Ishikawa (cell line): Measurements from ENCODE around the gene RBCK1.

Experiments used
- CREB1 ChIP-seq: IDR thresholded peaks from 2 replicates; pipeline ENCODE4 v1.6.1; 2012; ENCODE audit warnings: low read depth
- EGR1 ChIP-seq: IDR thresholded peaks from 2 replicates; pipeline ENCODE4 v1.6.1; 2012
- EP300 ChIP-seq: IDR thresholded peaks from 2 replicates; pipeline ENCODE4 v1.6.1; 2012; ENCODE audit warnings: borderline replicate concordance
- FOXM1 ChIP-seq: IDR thresholded peaks from 2 replicates; pipeline ENCODE4 v1.6.1; 2012; ENCODE audit warnings: low read depth, borderline replicate concordance
- NFIC ChIP-seq: IDR thresholded peaks from 2 replicates; pipeline ENCODE4 v1.6.1; 2012
- RAD21 ChIP-seq: IDR thresholded peaks from 2 replicates; pipeline ENCODE4 v1.6.1; 2012; ENCODE audit warnings: low read depth
- TAF1 ChIP-seq: IDR thresholded peaks from 2 replicates; pipeline ENCODE4 v1.6.1; 2012; ENCODE audit warnings: low read depth, mild to moderate bottlenecking
- TCF12 ChIP-seq: IDR thresholded peaks from 2 replicates; pipeline ENCODE4 v1.6.1; 2012; ENCODE audit warnings: low read depth
- TEAD4 ChIP-seq: IDR thresholded peaks from 2 replicates; pipeline ENCODE4 v1.6.1; 2012
- YY1 ChIP-seq: IDR thresholded peaks from 2 replicates; pipeline ENCODE4 v1.6.1; 2012; ENCODE audit warnings: low read depth
- ZBTB7A ChIP-seq: IDR thresholded peaks from 2 replicates; pipeline ENCODE4 v1.6.1; 2012; ENCODE audit warnings: low read depth
- TF ChIP-seq, protein P1 (sequence below): IDR thresholded peaks from 2 replicates; pipeline ENCODE4 v1.6.1; 2012; ENCODE audit warnings: low read depth, mild to moderate bottlenecking
- TF ChIP-seq, protein P2 (sequence below): IDR thresholded peaks from 2 replicates; pipeline ENCODE4 v1.6.1; 2012

DNA sequence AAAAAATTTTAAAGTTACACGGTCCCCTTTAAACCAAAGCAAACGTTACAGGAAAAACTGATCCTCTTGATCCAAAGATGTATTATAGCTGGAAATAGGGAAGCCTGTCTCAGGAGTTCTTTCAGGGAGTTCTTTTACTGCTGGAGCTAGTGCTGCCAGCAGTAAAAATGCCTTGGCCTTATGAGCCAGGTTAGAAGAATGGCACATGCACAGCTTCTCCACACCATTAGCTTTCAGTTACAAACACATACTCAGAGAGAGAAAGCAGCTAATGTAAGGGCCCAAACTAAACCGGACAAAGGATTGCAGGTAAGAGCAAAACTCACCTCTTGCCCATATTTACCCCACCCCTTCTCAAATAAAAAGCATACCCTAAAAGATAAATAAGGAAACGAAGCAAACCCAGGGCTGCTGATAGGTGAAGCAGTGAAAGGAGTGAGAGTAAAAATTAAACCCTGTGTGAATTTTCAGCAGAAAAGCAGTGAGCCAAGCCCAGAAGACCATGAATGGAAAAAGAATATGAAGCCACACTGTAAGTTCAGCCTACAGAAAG, 35.2 kb downstream of the RBCK1 start:
- no peak for TF ChIP-seq RAD21
- TF ChIP-seq TAF1: no peak
- no peak for TF ChIP-seq EP300
- TF ChIP-seq YY1: no peak
- TF ChIP-seq, protein P1, sequence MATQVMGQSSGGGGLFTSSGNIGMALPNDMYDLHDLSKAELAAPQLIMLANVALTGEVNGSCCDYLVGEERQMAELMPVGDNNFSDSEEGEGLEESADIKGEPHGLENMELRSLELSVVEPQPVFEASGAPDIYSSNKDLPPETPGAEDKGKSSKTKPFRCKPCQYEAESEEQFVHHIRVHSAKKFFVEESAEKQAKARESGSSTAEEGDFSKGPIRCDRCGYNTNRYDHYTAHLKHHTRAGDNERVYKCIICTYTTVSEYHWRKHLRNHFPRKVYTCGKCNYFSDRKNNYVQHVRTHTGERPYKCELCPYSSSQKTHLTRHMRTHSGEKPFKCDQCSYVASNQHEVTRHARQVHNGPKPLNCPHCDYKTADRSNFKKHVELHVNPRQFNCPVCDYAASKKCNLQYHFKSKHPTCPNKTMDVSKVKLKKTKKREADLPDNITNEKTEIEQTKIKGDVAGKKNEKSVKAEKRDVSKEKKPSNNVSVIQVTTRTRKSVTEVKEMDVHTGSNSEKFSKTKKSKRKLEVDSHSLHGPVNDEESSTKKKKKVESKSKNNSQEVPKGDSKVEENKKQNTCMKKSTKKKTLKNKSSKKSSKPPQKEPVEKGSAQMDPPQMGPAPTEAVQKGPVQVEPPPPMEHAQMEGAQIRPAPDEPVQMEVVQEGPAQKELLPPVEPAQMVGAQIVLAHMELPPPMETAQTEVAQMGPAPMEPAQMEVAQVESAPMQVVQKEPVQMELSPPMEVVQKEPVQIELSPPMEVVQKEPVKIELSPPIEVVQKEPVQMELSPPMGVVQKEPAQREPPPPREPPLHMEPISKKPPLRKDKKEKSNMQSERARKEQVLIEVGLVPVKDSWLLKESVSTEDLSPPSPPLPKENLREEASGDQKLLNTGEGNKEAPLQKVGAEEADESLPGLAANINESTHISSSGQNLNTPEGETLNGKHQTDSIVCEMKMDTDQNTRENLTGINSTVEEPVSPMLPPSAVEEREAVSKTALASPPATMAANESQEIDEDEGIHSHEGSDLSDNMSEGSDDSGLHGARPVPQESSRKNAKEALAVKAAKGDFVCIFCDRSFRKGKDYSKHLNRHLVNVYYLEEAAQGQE: no peak
- TF ChIP-seq, protein P2, sequence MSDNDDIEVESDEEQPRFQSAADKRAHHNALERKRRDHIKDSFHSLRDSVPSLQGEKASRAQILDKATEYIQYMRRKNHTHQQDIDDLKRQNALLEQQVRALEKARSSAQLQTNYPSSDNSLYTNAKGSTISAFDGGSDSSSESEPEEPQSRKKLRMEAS: no peak
- TF ChIP-seq TEAD4: no peak
- TF ChIP-seq ZBTB7A: no peak
- TF ChIP-seq NFIC: no peak
- no peak for TF ChIP-seq CREB1
- TF ChIP-seq EGR1: no peak
- no peak for TF ChIP-seq TCF12
- TF ChIP-seq FOXM1: no peak
